CMK (cell line): ENCODE data around the gene P2RY11.

Source experiments
- DNase-seq: peaks from one replicate; pipeline ENCODE4 v3.0.0-alpha.2; 2010; ENCODE audit warnings: low read depth

Gene P2RY11

DNA sequence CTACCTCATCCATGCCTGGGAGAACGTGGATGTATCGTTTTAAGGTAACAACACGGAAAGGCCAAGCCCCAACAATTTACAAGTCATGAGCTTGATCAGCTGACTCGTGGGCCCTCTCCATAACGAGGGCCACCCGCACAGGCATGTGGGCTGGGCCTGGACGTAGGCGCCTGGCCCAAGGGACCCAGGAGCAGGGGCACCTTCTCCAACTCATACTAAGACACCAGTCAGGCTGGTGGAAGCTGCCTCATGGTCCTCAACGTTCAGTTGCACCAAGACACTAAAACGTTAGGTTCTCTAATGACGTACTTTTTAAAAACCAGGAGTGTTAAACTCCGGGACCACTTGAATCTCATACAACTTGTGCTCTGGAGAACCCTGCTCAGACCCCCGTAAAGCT lies 30.0 kb downstream of the P2RY11 start:
- no peak for DNase-seq

DNA sequence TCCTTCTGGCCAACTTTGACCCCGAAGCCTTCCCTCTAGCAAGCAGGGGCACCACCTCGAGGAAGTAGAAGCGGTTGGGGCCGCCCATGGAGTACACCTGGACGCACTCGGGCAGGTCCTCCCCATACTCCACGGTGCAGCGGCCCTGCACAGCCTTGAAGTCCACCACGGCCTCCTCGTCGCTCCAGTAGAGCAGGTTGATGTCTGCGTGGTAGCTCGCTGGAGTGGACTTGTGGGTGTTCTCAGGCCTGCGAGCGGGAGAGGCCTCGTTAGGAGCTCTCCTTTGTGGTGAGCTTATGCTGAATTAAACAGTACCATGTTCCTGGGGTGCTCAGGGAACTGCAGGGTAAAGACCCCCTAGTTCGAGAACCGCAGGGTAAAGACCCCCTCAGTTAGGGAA lies 30.5 kb downstream of the P2RY11 start:
- no peak for DNase-seq

DNA sequence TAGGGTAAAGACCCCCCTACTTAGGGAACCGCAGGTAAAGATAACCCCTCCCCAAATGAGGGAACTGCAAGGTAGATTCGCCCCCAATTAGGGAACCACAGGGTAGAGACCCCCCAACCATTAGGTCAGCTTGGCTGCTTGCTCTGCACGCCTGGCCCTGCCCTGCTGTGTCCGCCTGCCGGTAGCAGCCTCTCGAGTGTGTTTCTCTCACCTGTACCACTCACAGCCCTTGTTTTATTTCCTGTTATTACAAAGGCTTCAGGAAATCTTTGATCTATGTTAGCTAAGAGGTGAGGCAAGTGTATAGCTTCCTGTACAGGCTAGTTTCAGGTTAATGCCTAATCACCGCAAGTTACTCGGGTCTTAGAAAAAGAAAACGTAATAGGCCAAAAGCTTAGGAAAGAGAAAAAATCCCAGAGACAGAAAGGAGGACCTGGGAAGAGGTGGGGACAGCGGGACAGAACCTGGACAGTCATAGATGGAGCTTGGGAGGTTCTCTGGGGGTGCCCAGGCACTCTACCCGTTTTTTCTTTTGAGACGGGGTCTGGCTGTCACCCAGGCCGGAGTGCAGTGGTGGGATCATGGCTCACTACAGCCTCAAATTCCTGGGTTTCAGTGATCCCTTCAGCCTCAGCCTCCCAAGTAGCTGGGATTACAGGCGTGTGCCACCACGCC lies 31.3 kb downstream of the P2RY11 start:
- DNase-seq = no peak

DNA sequence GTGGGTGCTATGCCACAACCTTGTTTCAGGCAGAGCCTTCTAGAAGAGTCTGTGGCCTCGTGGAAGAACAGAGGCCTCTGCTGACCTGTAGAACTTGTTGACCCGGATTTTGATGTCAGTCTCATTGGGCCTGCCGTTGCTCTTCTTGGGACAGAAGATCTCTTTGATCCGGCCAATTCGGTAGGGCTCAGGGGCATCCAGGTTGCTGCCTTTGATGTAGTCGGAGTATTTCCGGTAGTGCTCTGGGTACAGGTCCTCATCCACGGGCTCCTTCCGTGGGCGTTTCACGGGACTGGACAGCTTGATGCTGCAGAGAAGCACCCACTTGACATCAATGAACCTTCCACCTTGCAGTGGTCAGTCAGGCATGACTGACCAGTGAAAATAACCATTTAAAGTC lies 32.2 kb downstream of the P2RY11 start:
- DNase-seq = no peak

DNA sequence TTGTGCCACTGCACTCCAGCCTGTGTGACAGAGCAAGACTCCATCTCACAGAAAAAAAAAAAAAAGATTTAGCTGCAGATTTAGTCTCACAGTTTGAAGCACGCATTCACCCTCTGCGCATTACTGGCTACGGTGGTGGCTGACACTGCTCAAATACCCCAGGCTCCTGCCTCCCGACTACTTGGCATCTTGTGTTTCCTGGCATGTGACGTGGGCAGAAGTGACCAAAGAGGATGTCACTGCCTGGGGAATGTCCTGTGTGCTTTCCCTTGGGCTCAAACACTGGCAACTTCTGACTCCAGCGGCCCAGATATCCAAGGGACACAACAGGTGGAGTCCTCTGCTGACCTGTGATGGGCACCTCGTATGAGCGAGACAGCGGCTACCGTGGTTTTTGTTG lies 32.9 kb downstream of the P2RY11 start:
- DNase-seq = no peak

DNA sequence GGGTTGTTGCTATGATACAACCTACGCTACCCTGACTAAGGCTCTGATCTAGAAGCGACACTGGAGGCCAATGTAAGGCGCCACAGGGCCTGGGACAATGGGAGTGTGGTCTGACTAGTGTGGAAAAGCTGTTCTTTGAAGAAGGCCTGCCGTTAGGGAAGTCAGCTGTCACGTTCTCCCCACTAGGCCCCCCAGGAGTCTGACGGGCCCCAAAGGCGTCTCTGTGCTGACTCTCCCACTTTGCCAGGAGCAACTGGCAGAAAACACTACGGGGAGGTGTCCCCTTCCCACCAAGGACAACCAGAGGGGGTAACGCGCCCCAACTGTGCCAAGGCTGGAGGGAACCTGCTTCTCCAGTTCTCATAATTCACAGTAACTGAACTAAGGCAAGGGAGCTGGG lies 33.5 kb downstream of the P2RY11 start:
- DNase-seq = no peak

DNA sequence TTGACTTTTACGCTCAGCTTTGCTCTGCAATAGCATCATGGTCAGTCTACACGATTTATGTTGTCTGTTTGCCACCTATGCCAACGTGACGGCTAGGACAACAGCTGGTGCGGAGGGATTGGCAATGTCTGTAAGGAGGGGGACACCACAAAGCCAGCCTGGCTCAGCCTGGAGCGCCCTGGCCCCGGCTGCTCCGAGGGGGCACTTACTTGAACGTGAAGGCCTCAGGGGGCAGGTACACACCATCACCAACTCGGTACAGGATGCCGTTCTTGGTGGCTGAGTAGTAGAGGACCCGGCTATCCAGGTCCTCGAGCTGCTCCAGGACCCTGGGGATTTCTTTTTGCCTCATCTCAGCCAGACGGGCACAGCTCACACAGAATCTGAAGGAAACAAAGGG lies 34.6 kb downstream of the P2RY11 start:
- no peak for DNase-seq

DNA sequence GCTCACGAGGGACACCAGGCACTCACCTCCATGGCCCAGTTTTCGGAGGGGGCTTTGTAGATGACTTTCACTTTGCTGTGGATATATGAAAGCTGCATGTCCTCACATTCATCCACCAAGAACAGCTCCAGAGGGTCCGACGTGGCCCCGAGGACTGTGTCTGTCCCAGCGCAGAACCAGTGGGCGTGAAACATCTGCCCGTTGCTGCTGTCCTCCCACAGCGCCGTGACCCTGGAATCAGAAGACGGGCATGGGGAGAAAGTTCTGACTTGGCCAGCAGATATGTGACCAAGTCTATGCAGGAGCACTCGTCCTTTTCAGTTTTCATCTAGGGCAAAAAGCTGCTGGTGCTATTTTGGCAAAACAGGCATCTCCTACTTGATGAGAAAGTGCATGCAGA lies 37.9 kb downstream of the P2RY11 start:
- DNase-seq = no peak

DNA sequence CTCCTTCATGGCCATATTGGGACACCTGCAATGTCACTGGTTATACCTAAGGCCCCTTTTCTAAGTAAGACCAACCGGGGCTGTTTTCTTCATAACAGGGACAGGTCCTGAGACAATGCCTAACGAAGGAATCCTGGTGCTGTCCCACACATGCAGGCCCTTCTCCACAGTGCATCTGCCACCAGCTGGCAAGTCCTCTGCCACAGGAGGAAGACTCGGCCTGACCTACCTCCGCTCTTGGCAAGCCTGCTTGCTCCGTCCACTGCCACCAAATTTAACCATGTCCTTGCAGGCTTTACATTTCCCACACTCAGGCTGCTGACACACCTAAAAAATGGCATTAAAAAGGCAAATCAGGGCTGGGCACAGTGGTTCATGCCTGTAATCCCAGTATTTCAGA lies 40.0 kb downstream of the P2RY11 start:
- DNase-seq = no peak

DNA sequence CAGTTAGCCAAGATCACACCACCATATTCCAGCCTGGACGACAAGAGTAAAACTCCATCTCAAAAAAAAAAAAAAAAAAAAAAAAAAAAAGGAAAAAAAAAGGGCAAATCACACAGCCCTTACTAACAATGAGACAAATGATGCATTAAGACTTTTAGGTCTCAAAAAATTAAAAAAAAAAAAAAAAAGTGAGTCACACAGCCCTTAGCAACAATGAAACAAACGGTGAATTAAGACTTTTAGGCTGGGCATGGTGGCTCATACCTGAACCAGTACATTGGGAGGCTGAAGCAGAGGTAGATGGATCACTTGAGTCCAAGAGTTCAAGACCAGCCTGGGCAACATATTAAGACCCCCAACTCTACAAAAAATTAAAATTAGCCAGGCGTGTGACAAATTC lies 40.6 kb downstream of the P2RY11 start:
- no peak for DNase-seq

DNA sequence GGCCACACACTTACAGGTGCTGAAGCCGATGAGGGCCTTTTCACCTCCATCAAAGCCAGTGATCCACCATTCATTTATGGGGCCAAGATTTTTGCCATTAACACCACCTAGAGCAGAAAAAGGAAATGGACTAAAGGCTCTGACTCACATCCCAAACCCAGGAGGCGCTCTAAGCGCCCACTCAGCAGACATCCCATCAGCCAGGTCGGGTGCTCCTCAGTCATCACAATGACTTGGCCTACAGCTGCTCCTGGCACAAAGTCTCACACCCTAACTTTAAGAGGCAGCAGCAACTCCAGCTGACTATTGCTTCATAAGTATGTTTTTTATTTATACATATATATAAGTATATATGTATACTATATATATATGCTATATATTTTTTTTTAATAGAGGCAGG lies 44.3 kb downstream of the P2RY11 start:
- no peak for DNase-seq

DNA sequence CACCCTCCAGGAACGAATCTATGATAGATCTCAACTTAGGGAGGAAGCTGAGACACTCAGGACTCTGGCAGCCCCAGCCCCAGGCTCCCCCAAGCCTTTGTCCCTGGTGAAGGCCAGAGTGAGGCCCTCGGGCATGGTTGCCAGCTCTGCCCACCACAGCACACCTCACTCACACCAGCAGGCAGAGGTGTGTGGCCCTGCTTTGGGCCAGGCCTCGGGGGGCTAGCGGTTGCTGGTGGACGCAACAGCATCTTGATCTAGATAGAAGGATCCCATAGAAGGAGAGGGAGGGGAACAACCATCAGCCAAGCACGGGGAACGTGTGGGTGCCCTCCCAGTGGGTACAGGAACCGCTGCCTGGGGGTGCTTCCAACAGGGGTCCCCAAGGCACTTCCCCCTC lies 46.6 kb downstream of the P2RY11 start:
- no peak for DNase-seq

DNA sequence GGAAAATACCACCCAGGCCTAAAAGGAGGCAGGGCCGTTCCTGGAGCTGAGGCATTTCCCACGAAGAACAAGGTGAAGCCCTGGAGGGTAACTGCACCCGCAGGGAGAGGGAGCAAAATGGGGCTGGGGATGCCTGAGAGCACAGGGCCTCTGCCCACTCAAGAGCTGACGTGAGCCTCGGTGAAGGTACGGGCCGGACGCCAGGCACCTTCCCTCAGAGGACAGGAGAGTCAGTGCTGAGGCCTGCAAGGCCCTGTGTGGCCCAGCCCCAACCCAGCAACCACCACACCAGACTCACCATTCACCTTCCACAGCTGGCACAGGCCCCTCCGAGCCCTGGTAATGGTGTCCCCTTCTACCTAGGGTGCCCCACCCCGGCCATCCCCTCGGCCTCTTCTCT lies 47.0 kb downstream of the P2RY11 start:
- no peak for DNase-seq

DNA sequence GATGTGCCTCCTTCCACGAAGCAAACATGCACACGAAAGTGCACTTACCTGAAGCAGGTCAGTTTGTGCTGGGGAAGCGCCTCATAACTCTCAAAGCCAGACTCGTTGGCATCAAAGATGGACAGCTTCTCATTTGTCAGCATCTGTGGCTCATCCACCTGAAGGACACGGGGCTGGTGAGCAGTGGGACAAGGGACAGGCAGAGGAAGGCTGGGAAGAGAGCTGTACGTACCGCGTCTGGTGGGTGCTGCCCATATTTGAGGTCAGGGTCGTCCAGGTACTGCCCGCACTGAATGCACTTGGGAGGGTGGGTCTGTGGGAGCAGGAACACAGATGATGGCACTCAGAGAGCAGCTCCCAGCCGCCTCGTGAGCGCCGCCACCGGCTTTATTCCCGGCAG lies 48.1 kb downstream of the P2RY11 start:
- DNase-seq = no peak

DNA sequence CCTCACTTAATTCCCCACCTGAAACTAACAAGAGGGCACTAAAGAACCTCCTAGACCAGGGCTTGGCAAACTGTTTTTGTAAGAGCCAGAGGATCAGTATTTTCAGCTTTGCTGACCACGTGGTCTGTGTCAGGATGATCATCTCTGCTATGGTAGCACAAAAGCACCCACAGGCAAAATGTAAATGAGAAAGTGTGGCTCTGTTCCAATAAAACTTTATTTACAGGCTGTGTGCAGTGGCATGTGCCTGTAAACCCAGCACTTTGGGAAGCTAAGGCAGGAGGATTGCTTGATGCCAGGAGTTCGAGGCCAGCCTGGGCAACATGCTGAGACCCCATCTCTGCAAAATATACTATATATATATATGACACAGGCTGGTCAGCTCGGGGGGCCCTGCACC lies 52.0 kb downstream of the P2RY11 start:
- no peak for DNase-seq
